Measurements from ENCODE around the gene MGARP.
"Not testable (repeated sequence)": the region's sequence is repeated elsewhere in the genome, so short reads cannot be mapped to it uniquely, and the experiment has no call there.

Gene MGARP

DNA sequence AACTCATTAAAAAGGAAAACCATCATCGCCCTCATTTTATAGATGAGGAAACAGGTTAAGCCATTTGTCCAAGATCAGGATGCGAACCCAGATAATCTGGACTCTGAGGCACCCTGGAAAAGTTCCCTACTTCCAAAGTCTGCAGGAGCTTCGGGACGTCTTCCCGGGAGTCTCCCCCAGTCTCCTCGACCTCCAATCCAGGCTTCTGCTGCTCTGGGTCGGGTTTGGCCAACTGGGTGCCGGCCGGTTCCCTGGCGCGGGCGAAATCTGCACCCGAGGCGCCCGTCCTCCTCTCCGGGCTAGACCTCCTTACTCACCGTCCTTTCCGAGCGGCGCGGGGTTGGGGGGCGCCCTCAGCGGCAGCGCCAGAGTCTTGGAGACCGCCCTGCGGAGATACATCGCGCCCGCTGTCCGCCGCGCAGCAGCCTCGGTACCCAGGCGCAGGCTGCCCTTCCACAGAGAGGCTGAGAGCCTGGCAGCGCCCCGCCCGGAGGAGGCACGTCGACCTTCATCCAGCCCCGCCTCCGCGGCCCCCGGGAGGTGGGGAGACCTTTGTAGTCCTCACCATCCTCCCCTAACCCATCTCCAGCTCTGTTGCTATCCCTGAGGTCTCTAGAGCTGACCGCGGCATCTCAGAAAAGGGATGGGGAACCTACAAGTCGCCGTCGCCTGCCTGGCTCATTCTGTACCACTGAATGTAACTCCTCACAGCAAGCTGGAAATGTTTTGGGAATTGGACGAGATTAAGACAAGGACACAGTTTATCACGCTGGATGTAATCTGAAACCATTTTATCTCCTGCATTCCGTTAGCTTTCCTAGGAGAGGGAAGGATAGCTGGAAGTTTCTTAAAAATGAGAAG is at the start of gene MGARP:
Gene MGARP, minus strand, starts transcription at position 466 of the 861 bp plus-strand sequence. Its CDS starts 67 bp downstream, at position 399.
- no peak for DNase-seq

DNA sequence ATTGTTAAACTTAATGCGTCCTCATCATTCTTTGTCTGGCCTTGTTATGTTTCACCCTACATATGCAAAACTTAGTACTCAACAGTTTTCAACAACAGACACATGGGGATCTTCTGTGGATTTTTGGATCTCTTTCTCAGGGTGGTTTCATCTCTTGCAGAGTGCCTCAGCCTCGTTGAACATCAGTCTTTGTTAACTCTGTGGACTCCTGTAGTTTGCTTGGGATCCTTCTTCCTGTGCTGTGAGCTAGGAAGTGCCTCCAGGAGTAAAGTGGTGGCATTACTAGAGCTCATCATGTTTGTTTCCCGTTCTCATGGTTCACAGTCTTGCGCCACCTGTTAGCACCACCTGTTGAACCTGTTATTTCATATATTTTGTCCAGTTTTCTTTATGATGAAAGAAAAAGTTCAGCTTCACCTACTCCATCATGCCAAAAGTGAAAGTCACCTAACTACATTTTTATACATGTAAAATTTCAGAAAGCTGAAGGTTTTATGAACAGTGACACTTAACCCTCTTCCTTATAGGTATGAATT is 49.7 kb upstream of the MGARP start:
- DNase-seq: no peak

DNA sequence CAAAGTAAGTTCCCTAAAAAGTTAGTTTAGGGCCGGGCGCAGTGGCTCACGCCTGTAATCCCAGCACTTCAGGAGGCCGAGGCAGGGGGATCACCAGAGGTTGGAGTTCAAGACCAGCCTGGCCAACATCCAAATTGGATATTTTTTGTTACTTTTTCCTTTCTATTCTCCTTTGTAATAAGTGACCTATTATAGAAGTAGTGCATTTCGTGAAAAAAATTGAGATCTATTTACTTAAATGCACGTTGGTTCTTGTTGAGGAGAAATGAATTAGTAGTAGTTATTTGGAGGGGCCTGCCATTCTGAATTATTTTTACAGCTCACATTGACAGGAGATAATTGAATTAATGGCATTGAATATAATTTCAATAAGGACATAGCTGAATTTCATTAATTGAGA is 44.6 kb upstream of the MGARP start:
- DNase-seq: no peak

DNA sequence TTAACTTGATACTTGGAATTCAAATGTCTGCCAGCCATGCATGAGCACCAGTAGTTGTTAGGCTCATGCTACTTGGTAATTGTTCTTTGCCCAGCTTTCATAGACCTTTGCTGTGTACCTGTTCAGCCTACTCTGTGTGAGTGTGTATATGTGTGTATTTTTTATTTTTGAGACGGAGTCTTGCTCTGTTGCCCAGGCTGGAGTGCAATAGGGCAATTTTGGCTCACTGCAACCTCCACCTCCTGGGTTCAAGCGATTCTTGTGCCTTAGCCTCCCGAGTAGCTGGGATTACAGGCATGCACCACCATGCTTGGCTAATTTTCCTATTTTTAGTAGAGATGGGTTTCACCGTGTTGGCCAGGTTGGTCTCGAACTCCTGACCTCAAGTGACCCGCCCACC is 42.5 kb upstream of the MGARP start:
- not testable (repeated sequence) for DNase-seq

DNA sequence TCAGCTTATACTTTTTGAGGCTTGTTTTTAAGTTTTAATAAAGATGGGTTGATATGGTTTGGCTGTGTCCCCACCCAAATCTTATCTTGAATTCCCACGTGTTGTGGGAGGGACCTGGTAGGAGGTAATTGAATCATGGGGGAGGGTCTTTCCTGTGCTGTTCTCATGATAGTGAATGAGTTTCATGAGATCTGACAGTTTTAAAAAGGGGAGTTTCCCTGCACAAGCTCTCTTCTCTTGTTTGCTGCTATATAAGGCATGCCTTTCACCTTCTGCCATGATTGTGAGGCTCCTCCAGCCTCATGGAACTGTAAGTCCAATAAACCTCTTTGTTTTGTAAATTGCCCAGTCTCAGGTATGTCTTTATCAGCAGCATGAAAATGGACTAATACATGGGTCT is 42.0 kb upstream of the MGARP start:
- not testable (repeated sequence) for DNase-seq

DNA sequence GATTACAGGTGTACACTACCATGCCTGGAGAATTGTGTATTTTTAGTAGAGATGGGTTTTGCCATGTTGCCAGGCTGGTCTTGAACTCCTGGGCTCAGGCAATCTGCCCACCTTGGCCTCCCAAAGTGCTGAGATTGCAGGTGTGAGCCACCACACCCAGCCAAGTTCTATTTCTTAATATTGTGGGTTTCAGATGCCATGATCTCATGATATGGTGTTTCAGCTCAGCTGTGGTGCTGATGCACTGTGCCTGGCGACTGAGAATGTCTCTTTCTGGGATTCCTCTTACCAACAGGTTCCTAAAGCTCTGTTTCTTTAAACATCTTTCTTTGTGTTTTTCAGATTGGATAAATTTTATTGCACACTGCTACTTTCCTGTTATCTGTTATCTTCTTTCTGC is 39.5 kb upstream of the MGARP start:
- no peak for DNase-seq

DNA sequence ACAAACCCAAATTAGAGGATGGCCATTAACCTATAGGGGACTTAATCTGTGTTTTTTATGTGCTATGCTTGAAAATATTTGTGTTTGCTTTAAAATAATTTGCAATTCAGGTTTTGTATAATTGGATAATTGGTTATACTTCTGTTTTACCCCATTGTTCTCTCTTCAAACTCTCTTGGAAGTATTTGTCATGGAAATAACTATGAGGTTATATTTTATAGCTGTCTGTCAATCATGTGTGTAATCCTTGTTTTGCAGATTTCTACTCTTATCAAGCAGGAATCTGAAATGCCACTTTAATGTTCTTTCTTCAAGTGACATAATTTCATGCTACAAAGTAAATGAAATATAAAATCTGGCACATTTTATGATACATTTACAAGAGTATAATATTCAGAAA is 37.6 kb upstream of the MGARP start:
- no peak for DNase-seq

DNA sequence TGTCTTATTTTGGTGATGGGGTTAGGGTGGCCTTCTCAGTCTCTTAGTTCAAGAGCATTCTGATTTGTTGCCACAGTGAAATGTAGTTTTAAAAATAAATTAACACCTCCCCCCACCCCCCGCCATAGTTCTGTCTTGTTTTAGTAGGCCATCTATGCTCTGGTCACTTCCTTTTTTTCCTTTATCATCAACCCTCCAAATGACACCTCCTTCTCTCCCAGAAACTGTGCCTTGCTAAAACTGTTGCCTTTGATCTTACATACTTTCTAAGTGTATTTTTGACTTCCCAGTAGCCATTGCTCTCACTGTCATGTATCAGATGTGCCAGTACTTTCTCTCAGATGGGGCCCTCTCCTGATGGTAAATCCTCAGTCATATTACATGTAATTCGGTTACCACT is 36.7 kb upstream of the MGARP start:
- no peak for DNase-seq

DNA sequence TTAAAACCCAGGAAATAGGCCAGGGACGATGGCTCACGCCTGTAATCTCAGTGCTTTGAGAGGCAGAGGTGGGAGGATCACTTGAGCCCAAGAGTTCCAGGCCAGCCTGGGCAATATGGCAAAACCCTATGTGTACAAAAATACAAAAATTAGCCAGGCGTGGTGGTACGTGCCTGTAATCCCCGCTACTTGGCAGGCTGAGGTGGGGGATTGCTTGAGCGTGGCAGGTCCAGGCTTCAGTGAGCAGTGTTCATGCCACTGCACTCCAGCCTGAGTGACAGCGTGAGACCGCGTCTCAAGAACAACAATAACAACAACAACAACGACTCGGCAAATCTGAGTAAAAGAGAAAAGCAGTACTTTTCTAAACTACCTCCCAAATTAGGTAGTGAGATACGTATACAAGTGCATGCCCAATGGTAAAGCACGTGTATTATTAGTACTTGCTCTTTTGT is 35.2 kb upstream of the MGARP start:
- no peak for DNase-seq

DNA sequence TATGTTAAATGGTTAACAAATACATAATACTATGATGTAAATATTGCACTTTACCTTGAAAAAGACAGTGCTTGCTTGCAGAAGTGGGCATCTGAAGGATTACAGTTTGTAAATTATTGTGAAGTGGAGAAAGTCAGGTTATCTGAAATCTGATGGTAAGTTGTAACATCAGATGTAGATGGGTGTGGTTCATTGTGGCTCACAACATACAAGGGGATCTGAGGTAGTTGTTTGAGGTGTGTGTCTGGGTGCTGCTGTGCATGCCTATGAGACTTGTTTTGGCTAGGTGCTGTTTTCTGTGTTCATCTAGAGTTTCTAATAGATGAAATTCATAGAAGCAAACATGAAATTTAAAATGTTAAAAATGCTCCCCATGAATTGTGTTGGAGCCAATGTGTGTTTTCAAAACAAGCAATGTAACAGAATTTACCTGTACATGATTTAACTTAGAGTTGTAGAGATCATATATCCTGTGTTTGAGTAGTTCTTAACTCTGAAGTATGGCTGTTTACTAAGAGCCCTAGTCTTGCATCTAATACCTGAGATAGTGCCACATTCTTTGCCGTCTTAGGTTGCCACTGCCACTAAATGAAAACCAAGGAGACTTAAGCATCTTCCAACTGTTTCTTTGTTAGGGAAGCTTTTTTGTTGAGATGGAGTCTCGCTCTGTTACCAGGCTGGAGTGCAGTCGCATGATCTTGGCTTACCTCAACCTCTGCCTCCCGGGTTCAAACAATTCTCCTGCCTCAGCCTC is 34.2 kb upstream of the MGARP start:
- DNase-seq: no peak

DNA sequence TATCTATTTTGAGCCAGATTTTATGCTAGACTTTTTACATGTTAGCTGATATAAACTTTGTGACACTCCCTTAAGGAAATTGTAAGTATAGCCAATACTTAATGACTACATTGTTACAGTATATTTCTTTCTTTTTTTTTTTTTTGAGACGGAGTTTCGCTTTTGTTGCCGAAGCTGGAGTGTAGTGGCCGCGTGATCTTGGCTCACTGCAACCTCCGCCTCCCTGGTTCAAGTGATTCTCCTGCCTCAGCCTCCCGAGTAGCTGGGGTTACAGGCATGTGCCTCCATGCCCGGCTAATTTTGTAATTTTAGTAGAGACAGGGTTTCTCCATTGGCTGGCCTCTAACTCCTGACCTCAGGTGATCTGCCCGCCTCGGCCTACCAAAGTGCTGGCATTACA is 33.4 kb upstream of the MGARP start:
- DNase-seq: not testable (repeated sequence)

DNA sequence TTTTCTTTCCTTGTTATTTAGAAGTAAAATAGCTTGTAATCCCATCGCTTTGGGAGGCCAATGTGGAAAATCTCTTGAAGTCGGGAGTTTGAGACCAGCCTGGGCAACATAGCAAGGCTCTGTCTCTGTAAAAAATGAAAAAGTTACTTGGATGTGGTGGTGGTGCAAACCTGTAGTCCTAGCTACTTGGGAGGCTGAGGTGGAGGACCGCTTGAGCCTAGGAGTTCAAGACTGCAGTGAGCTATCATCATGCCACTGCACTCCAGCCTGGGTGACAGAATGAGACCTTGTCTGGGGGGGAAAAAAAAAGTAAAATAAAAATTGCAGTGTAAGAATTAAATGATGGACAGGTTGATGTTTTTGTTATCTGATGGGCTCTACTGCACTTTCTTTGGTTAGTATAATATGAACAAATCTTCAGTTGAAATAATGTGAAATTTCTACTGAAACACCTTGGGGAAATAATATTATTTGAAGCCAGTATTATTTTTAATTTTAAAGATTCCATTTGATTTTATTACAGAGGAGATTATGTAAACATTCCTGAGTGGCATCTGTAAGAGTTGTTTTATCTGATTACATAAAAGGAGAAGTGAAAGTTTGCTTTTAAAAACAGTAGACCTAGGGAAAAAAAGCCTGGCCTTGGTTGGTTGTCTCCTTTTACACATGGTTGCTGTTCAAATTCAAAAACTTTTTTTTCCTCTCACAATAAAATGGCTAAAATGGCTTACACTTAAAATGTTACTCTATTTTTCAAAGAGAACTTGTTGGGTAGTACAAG is 32.7 kb upstream of the MGARP start:
- DNase-seq: no peak

DNA sequence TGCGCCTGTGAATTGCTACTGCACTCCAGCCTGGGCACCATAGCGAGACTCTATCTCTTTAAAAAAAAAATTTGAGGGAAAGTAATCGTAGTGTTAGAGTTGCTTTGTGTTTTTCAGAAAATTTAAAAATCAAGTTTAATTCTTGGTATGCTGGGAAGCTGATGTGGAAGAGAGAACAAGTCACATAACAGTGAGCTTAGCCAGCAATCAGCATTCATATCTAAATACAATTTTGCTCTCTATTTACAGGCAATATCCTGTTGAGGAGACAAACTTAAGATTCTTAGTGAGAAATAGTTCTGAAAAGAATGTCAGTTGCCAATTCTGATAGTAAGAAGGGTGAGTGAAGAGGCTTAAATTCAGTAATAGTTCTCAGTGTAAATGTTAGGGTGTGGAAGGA is 31.9 kb upstream of the MGARP start:
- no peak for DNase-seq

DNA sequence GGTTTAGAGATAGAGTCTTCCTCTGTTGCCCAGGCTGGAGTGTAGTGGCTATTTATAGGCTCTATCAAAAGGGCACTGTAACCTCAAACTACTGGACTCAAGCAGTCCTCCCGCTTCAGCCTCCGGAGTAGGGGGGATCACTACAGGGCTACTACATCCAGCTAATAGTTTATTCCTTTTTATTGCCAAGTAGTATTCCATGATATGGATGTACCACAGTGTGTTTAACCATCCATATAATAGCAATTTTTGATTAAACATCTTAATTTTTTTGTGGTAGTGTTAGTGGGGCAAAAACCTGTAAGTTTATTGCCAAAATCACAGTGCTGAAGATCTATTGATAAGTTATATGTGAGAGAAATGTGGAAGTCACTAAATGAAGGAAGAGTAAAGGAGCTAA is 24.9 kb upstream of the MGARP start:
- DNase-seq: no peak

DNA sequence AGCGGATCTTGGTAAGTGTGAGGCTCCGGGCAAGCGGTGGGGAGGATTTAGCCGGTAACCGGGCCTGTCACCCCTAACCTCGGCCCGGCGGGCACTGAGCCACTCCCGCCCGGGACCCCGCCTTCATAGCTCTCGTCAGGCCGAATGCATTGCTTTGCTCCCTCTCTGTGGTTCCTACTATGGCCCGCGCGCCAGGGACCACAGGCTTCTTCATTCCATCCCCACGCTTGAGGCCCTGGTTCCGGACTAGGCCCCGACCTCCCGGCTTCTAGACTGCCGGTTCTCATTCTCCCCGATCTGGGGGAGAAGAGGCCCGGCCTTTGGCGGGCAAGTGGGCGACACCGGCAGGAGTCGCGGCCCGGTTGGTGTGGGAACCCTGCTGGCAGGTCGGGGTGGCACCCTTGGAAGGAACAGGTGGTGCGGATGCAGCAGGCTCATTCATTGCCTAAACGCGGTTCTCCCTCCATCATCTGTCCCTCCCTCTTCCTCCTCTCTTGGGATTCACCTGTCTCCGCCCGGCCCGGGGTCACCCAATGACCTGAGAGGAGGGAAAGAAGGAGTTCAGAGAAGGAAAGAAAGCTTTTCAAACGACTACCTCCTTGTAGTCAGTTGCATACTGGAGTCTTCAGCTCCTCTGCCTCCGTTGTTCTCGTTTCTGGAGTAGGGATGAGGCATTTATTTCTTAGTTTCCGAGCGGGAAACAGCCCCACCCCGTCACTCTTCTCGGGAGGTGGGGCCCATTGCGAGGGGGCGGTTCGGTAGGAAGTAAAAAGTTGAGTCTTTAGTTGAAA is 22.0 kb upstream of the MGARP start, which contains the start of gene NDUFC1:
Gene NDUFC1, minus strand, starts transcription at position 657 of the 791 bp plus-strand sequence. CDS start 6,679 bp downstream, outside the sequence.
- DNase-seq: peak; percentile 33

DNA sequence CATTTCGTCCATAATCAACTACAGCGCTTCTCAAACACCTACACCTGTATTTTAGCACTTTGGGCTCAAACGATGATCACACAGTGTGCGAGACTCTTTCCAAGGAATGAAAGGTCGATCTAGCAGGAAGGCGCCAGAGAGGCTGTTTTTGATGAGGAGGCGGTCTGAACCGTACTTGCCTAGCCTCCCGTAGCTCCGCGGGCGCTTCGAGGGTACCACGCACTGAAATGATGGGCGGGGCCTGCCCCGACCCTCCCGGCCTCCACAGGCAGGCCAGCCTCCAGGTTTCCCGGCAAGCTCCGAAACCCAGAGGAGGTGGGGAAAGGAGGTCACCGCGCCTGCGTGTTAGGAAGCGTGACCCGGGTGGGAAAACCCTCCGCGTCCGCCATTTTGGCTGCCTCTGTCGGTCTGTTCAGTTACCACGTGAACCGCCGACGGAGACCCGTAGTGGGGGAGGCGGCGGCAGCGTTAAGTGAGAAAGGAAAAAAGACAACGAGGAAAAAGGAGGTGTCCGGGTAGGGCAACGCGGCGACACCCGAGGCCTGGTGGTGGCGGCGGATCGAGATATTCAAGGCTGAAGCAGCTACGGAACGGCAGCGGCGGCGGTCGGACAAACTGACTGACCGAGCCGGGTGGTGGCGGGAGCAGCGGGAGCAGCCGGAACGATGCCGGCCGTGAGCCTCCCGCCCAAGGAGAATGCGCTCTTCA is 21.2 kb upstream of the MGARP start, which contains the start of gene NAA15:
Gene NAA15, plus strand, starts transcription at position 393 of the 708 bp plus-strand sequence. Its CDS starts 273 bp downstream, at position 666.
- peak; percentile 97 for DNase-seq

DNA sequence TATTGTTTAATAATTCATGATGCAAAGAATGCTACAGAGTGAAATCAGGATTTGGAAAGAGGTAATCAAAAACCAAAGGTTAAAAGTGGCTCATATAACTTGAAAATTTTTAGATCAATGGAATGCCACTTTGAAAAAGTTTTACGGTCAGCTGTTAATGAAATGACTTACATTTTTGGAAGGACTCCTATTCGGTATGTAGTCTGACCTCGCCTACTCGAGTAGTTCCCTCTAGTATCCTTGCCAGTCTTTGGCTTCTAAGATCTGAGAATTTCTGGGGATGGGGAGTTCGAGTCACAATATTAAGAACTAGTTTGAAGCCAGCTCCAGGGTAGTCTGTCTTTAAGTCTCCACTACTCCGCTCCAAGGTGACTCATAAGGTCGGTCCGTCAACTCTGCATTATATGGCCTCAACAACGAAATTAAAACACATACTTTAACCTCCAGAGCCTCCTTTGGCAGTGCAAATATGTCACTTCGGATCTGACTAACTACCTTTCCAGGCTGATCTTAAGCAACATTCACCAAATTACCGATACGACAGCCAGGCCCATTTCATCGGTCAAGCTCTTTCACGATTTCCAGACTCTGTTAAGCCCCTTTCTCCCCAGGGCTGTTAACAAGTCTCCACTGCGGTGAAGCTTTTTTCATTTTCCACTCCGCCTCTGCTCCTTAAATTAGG is 20.5 kb upstream of the MGARP start:
- DNase-seq: peak; percentile 53

DNA sequence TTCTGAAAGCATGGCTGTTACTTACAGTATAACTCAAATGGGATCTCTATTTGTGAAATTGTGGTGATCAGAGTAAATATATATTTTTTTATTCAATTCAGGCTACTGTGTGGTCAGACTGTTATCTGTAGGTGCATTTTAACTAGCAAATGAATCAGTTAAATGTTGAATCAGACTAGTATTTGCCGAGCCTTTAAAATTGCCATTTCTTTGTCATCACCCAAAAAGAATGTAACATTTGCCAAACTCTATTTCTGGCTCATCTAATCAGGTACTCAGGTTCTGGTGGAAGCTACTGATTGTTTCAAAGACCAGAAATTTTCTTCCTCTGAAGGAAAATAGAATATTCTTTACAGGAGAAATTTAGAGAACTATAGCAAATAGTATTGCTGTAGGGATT is 19.5 kb upstream of the MGARP start:
- peak; percentile 32 for DNase-seq

DNA sequence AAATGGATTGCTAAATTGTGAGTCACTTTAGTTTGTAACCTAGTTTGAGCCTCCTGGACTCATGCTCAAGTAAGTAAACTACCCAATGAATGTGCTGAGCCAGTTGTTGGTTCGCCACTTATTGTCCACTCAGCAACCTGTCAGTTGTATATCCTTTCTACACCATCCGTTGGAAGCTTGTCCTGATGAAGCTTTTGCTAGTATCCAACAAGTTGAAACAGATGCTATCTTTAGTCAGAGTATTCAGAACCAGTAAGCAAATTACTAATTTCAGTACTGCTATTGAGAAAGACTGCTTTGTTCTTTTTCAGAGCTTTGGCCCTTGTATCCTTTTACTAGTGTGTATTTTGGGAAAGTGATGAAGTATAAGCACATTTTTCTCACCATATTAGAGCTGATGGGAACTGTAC is 17.0 kb upstream of the MGARP start:
- DNase-seq: peak; percentile 27

DNA sequence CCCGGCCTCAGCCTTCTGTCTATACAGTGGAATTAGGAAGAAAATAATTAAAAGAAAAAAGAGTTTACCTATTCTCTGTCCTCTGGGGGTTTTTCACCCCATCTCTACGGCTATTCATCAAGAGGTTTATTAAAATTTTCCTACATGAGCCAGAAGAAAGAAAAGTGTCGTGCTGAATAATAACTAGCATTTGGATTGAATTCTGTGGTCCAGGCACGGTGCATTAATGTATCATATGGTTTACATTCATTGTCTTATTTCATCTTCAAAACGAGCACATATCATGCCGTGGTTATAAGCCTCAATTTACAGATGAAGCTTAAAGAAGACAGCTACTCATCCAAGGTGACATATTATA is 15.9 kb upstream of the MGARP start:
- no peak for DNase-seq

Measured in fibroblast of upper back skin (primary cell).